H9 (cell line): ENCODE data around the gene LINGO3. TPM values are rescaled to one million over a fixed set of nuclear protein-coding genes. Genes with fewer than 3 reads are reported as not detected.

Source experiments
- DNase-seq: peaks from one replicate; pipeline ENCODE4 v3.0.0-alpha.2; 2017
- H2AFZ ChIP-seq: one replicate; pipeline ENCODE4 v1.6.1; 2013; ENCODE audit warnings: mild to moderate bottlenecking, low read length, control low read depth, moderate library complexity
- H2AK5ac ChIP-seq: 2 replicates; pipeline ENCODE4 v1.6.1; 2013; ENCODE audit warnings: low read length, control low read depth, mixed read lengths; ENCODE audit not compliant: insufficient read length
- H2BK120ac ChIP-seq: one replicate; pipeline ENCODE4 v1.6.1; 2013; ENCODE audit warnings: low read depth, mild to moderate bottlenecking, low read length, control low read depth, inconsistent platforms; ENCODE audit not compliant: poor library complexity, severe bottlenecking
- H2BK12ac ChIP-seq: 2 replicates; pipeline ENCODE4 v1.6.1; 2013; ENCODE audit warnings: low read length, control low read depth, mixed read lengths, low read depth; ENCODE audit not compliant: insufficient read length
- H2BK15ac ChIP-seq: 2 replicates; pipeline ENCODE4 v1.6.1; 2013; ENCODE audit warnings: low read depth, low read length, control low read depth
- H2BK20ac ChIP-seq: one replicate; pipeline ENCODE4 v1.6.1; 2013; ENCODE audit warnings: low read depth, mild to moderate bottlenecking, low read length, control low read depth, inconsistent platforms; ENCODE audit not compliant: poor library complexity, severe bottlenecking
- H2BK5ac ChIP-seq: 2 replicates; pipeline ENCODE4 v1.6.1; 2013; ENCODE audit warnings: low read length, control low read depth, mixed read lengths; ENCODE audit not compliant: insufficient read length
- H3K14ac ChIP-seq: 2 replicates; pipeline ENCODE4 v1.6.1; 2013; ENCODE audit warnings: low read length, control low read depth; ENCODE audit not compliant: insufficient read depth
- H3K18ac ChIP-seq: 2 replicates; pipeline ENCODE4 v1.6.1; 2013; ENCODE audit warnings: low read depth, mild to moderate bottlenecking, mixed read lengths, low read length, control low read depth; ENCODE audit not compliant: insufficient read length
- H3K23ac ChIP-seq: 2 replicates; pipeline ENCODE4 v1.6.1; 2013; ENCODE audit warnings: low read length, control low read depth, mixed read lengths, low read depth; ENCODE audit not compliant: insufficient read length
- H3K23me2 ChIP-seq: 2 replicates; pipeline ENCODE4 v1.6.1; 2013; ENCODE audit warnings: low read depth, mild to moderate bottlenecking, mixed read lengths, low read length, control low read depth; ENCODE audit not compliant: insufficient read length, poor library complexity, severe bottlenecking
- H3K27ac ChIP-seq: 2 replicates; pipeline ENCODE4 v1.5.1; 2013; ENCODE audit warnings: low read length, control low read depth, mixed read lengths, low read depth; ENCODE audit not compliant: insufficient read length
- H3K27me3 ChIP-seq: 2 replicates; pipeline ENCODE4 v1.6.1; 2013; ENCODE audit warnings: low read length, control low read depth, inconsistent platforms; ENCODE audit not compliant: insufficient read depth
- H3K4ac ChIP-seq: 2 replicates; pipeline ENCODE4 v1.6.1; 2013; ENCODE audit warnings: low read depth, mild to moderate bottlenecking, control low read depth, inconsistent platforms, low read length, moderate library complexity
- H3K4me1 ChIP-seq: 2 replicates; pipeline ENCODE4 v1.6.1; 2013; ENCODE audit warnings: low read length, control low read depth, inconsistent platforms; ENCODE audit not compliant: insufficient read depth
- H3K4me2 ChIP-seq: 2 replicates; pipeline ENCODE4 v1.6.1; 2013; ENCODE audit warnings: low read length, control low read depth, mixed read lengths; ENCODE audit not compliant: insufficient read length, insufficient read depth
- H3K56ac ChIP-seq: 2 replicates; pipeline ENCODE4 v1.6.1; 2013; ENCODE audit warnings: low read depth, mild to moderate bottlenecking, mixed read lengths, low read length, control low read depth; ENCODE audit not compliant: insufficient read length
- H3K79me1 ChIP-seq: 2 replicates; pipeline ENCODE4 v1.6.1; 2013; ENCODE audit warnings: low read depth, mild to moderate bottlenecking, moderate library complexity, low read length, control low read depth, inconsistent platforms; ENCODE audit not compliant: insufficient read depth, poor library complexity, severe bottlenecking
- H3K79me2 ChIP-seq: 2 replicates; pipeline ENCODE4 v1.6.1; 2013; ENCODE audit warnings: low read length, control low read depth, inconsistent platforms; ENCODE audit not compliant: insufficient read depth
- H3K9ac ChIP-seq: 2 replicates; pipeline ENCODE4 v1.6.1; 2013; ENCODE audit warnings: low read length, control low read depth, mixed read lengths; ENCODE audit not compliant: insufficient read length; ENCODE audit errors: extremely low read depth
- H3K9me3 ChIP-seq: one replicate; pipeline ENCODE4 v1.6.1; 2013; ENCODE audit warnings: low read depth, low read length, inconsistent platforms; ENCODE audit not compliant: control insufficient read depth
- H3T11ph ChIP-seq: one replicate; pipeline ENCODE4 v1.6.1; 2013; ENCODE audit warnings: mild to moderate bottlenecking, low read length, control low read depth, inconsistent platforms
- H4K20me1 ChIP-seq: one replicate; pipeline ENCODE4 v1.6.1; 2013; ENCODE audit not compliant: control insufficient read depth, insufficient read length, insufficient read depth
- H4K5ac ChIP-seq: 2 replicates; pipeline ENCODE4 v1.6.1; 2013; ENCODE audit warnings: low read depth, mild to moderate bottlenecking, mixed read lengths, low read length, control low read depth; ENCODE audit not compliant: insufficient read length
- H4K8ac ChIP-seq: replicated peaks from 2 replicates; pipeline ENCODE4 v1.6.1; 2013; ENCODE audit warnings: low read length, control low read depth, mixed read lengths, low read depth; ENCODE audit not compliant: insufficient read length
- H4K91ac ChIP-seq: 2 replicates; pipeline ENCODE4 v1.6.1; 2013; ENCODE audit warnings: low read depth, mild to moderate bottlenecking, moderate library complexity, mixed read lengths, low read length, control low read depth; ENCODE audit not compliant: insufficient read length
- H3K27ac Mint-ChIP-seq, 3 experiments: 2 replicates in 2 of 3; 3 replicates in 1 of 3; pipeline ENCODE4 v1.8.0; 2020 to 2021; ENCODE audit warnings: mixed read lengths in 3 of 3, mild to moderate bottlenecking in 1 of 3, moderate library complexity in 1 of 3
- H3K27me3 Mint-ChIP-seq: 2 replicates; pipeline ENCODE4 v1.8.0; 2021; ENCODE audit warnings: low read depth, mild to moderate bottlenecking, moderate library complexity, mixed read lengths
- H3K36me3 Mint-ChIP-seq, 3 experiments: 2 replicates in 2 of 3; 3 replicates in 1 of 3; pipeline ENCODE4 v1.8.0; 2020 to 2021; ENCODE audit warnings: low read depth in 3 of 3, mixed read lengths in 3 of 3; ENCODE audit not compliant: insufficient read depth in 1 of 3
- H3K4me1 Mint-ChIP-seq, 2 experiments: 2 replicates each; pipeline ENCODE4 v1.8.0; 2020; ENCODE audit warnings: mixed read lengths in 2 of 2
- H3K4me3 Mint-ChIP-seq, 2 experiments: 2 replicates in 1 of 2; 3 replicates in 1 of 2; pipeline ENCODE4 v1.8.0; 2020 to 2021; ENCODE audit warnings: mild to moderate bottlenecking in 2 of 2, mixed read lengths in 2 of 2, moderate library complexity in 1 of 2
- H3K9me3 Mint-ChIP-seq, 2 experiments: 2 replicates in 1 of 2; 3 replicates in 1 of 2; pipeline ENCODE4 v1.8.0; 2020; ENCODE audit warnings: mild to moderate bottlenecking in 2 of 2, mixed read lengths in 2 of 2, moderate library complexity in 1 of 2
- WGBS: extraction: QIAGEN DNeasy Blood & Tissue Kit; methylation state at CpG from one replicate; pipeline ENCODE4 v1.1.7; 2013; ENCODE audit warnings: missing lambda C conversion rate, low lambda C conversion rate, mixed read lengths; ENCODE audit not compliant: insufficient read length; ENCODE audit errors: extremely low coverage; 5-methylcytosine and 5-hydroxymethylcytosine counted together
- total RNA-seq: library from RNA; stranded (reverse); gene quantifications from 2 replicates; pipeline ENCODE4 v1.2.1, GENCODE V29; 2021
- TF ChIP-seq, protein P1 (sequence below): fragments of 200-600 bp; sonication (generic); conservative IDR thresholded peaks from 3 replicates; pipeline ENCODE4 v1.8.0; 2021; ENCODE audit warnings: antibody characterized with exemption, mild to moderate bottlenecking

The LINGO3 gene
- total RNA-seq, 1 experiment from 2014 or later = 0.28 TPM

- no peak overlapping the region for H3K23ac ChIP-seq
- no peak for DNase-seq
- no peak overlapping the region for H3K9ac ChIP-seq
- H2BK12ac ChIP-seq = no peak overlapping the region
- no peak overlapping the region for H2BK5ac ChIP-seq
- Mint-ChIP-seq H3K4me1 (peaks cover 1% of the 10 kb centered on the region in 2 experiments), H3K4me3 (no peak overlapping the region; a peak in 1 of 5 replicates), H3K27ac (no peak overlapping the region), H3K36me3 (peaks cover 0 to 2% (median 0%) of the 10 kb centered on the region in 3 experiments; a peak in 1 of 7 replicates), H3K9me3 (no peaks in the 10 kb centered on the region), H3K27me3 (peaks cover 22% of the 10 kb centered on the region)
- no peak overlapping the region for H4K91ac ChIP-seq
- H3K9me3 ChIP-seq = no peaks in the 10 kb centered on the region
- no peak overlapping the region for H4K8ac ChIP-seq
- no peak overlapping the region for H3K4ac ChIP-seq
- no peak overlapping the region for H2BK20ac ChIP-seq
- no peaks in the 10 kb centered on the region for H3K23me2 ChIP-seq
- no peak overlapping the region for H3K27ac ChIP-seq
- no peak overlapping the region for H2AK5ac ChIP-seq
- no peak overlapping the region for H3K18ac ChIP-seq
- H3K4me1 ChIP-seq = no peaks in the 10 kb centered on the region
- no peaks in the 10 kb centered on the region for H4K20me1 ChIP-seq
- no peak overlapping the region for H3K56ac ChIP-seq
- H3T11ph ChIP-seq = no peak overlapping the region
- TF ChIP-seq, protein P1, sequence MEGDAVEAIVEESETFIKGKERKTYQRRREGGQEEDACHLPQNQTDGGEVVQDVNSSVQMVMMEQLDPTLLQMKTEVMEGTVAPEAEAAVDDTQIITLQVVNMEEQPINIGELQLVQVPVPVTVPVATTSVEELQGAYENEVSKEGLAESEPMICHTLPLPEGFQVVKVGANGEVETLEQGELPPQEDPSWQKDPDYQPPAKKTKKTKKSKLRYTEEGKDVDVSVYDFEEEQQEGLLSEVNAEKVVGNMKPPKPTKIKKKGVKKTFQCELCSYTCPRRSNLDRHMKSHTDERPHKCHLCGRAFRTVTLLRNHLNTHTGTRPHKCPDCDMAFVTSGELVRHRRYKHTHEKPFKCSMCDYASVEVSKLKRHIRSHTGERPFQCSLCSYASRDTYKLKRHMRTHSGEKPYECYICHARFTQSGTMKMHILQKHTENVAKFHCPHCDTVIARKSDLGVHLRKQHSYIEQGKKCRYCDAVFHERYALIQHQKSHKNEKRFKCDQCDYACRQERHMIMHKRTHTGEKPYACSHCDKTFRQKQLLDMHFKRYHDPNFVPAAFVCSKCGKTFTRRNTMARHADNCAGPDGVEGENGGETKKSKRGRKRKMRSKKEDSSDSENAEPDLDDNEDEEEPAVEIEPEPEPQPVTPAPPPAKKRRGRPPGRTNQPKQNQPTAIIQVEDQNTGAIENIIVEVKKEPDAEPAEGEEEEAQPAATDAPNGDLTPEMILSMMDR = no peak
- no peaks in the 10 kb centered on the region for H3K79me1 ChIP-seq
- no CpG with 5 or more reads among the region's 24 CpGs for WGBS
- no peak overlapping the region for H2BK15ac ChIP-seq
- no peak overlapping the region for H3K4me2 ChIP-seq
- H2BK120ac ChIP-seq = no peak overlapping the region
- H2AFZ ChIP-seq = no peak overlapping the region
- no peak overlapping the region for H4K5ac ChIP-seq
- H3K79me2 ChIP-seq = no peaks in the 10 kb centered on the region
- no peak overlapping the region; the same call in 1 of the 2 replicates for H3K14ac ChIP-seq
- H3K27me3 ChIP-seq = no peaks in the 10 kb centered on the region; the same call in 1 of the 2 replicates
Observed at GRCh38 chr19:2355168-2356035, 47.4 kb upstream of the LINGO3 start.
